ENCODE results near the gene STARD10.

Gene STARD10

DNA sequence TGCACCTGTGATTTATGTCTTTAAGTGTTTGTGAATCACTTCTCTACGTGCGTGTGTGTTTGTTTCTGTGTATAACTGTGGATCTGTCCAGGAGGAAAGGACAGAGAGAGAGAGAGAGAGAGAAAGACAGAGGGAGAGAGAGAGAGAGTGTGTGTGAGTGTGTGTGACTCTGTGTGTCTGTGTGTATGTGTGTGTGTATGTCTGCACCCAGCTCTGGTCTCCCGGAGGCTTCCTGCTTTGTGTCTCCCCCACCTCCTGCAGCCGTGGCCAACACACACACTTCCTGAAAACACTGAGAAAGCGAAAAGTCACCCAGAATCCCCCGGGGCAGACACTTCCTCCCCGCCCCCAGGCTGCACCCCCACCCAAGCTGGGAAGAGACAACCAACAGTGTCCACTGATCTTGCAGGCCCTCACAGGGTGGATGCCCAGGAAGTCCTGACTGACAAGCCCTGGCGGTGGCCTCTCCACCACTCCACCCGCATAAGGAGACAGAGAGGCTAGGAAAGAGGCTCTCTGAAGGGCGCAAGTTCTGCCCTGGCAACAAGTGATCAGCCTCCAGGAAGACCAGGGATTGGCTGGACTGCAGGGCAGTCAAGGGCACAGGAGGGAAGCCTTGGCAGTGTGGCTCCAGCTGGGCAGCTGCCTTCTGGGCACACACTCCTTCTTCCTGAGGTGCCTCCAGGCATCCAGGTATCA lies 71.6 kb downstream of the STARD10 start:
- peak; percentile 85 for DNase-seq

DNA sequence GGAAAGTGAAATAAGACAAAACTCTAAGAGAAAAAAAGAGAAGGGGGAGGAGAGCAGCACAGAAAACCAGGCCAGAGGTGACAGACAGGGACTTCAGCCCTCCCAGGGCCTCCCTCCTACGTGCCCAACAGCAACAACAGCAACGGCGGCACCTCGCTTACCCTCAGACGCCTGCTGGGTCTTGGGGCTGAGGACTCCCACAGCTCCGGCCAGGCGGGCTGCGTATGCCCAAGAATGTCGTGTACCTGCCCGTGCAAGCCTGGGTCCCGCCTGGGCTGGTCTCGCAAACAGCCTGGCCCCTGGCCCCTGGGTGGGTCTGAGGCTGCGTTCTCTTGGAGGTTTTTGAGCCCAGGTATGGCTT lies 72.2 kb downstream of the STARD10 start:
- peak; percentile 48 for DNase-seq

DNA sequence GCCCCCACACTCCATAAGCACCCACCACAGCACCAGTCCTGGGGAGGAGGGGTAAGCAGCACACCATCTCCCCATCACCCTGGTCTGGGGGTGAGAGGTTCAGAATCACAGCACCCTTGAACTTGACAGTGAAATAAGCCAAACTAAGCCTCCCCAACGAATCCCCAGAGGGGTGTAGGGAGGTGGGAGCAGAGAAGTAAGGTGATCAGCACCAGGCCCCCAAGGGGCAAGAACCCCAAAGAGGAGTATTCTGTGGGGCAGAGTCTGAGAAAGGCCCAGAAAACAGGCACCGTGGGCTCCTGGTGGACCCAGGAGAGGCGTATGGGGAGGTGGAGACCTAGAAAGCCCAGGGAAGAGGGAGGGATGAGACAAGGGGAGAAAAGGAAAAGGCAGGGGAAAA lies 72.6 kb downstream of the STARD10 start:
- DNase-seq, result no peak

DNA sequence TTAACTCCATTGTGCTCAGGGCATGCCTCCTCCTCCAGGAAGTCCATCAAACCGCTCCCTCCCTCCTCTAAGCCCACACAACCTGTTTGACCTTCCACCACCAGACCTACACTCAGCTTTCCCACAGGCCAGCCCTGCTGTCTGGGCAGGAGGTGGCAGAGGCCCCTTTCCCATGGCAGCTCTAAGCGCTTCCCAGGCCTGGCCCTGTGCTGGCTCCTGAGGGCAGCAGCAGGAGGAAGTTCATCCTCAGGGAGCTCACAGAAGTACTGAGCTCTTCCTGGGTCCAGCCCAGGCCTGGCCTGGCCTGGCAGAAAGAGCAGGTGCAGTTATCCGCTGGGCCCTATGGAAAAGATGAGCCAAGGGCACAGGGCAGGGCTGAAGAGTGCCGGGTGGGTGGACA lies 73.1 kb downstream of the STARD10 start:
- no peak for DNase-seq

DNA sequence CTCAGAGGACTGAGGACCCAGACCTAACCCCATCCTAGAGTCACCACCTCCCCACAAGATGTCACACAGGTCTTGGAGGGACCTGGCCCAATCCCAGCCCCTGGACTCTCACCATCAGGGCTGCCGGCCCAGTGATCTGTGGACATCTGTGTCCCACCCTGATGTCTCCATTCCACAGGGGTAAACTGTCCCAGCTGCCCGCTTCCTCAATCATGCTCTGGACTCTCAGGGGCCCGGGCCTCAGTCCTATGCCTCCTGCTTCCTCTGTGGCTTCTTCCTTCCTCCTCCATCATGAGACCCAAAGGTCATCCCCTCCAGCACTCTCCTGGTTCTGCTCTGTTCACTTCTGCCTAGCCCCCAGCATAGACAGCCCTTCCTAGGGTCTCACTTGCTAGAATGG lies 73.8 kb downstream of the STARD10 start:
- no peak for DNase-seq

DNA sequence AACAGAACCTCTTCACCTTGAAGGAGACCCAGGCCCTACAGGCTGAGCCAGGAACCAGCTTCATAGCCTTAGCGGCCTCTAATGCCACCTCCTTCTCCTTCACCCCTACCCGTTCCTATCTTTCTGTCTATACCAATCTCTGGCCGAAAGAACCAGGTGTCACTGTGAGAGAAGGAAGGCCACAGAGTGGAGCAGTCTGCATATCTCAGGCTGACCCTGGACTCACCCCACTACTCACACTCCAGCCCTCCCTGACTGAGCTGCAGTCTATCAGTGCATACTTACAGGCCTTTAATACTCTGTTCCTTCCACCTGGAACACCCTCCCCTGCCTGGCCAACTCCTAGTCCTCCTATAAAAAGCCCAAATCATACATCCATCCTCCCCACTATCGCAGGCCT lies 74.3 kb downstream of the STARD10 start:
- DNase-seq, result no peak

DNA sequence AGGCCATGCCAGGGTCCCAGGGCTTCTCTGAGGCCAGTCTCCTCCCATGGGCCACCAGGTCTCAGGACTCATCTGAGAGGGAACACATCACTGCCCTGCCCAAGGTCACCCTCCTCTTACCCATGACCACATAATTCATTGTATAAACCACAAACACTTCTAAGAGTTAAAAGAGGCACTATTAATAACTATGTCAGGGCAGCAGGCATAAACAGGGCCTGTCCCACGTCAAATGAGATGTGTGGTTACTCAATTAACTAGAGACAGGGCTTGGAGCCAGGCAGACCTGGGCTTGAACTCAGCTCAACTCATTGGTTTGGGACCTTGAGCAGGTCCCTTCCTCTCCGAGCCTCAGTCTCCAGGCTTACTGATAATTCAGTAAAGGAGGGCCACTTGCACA lies 74.7 kb downstream of the STARD10 start:
- DNase-seq, result no peak

DNA sequence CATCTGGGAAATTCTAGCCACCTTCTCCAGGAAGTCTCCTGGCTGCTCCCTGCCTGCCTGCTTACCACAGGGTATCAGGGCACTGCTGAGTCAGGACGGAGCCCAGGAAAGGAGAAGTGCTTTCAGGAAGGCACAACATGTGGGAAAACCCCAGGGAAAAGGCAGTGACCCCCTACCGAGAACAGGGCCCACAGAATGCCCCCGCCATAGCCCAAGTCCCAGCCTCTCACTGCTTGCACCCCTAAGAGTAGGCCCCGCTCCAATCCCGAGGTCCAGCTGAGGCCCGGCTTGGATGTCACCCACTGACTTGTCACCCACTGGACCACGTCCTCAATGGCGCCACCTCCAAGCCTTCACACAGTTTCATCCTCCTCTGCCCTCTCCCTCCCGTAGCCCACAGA lies 75.7 kb downstream of the STARD10 start:
- DNase-seq, result no peak

DNA sequence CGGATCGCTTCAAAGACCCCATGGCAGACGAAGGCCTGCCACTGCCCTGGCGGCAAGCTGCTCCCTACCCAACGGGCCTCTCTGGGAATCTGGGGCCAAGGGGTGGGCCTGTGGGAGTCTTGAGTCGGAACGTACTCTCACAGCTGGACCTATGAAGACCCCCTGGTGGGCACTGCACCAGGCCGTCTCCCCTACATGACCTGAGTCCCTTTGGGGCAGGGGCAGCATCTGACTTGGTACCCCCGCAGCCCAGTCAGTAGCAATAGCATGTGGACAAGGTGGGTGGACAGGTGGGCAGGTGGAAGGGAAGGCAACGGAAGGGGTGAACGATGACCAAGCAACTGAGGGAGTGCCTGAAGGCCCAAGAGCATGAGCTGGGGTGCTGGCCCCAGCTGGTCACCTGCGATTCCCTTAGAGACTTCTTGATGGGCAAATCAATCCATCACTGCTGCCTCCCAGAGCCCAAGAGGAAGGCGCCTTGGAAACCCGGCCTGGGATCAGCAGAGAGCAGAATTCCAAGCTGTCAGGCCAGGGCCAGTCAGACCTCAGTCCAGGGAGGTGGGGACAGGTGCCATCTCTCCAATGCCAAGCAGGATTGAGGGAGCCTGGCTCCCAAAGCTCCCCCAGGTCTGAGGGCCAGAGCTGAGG lies 76.9 kb downstream of the STARD10 start:
- no peak for DNase-seq

DNA sequence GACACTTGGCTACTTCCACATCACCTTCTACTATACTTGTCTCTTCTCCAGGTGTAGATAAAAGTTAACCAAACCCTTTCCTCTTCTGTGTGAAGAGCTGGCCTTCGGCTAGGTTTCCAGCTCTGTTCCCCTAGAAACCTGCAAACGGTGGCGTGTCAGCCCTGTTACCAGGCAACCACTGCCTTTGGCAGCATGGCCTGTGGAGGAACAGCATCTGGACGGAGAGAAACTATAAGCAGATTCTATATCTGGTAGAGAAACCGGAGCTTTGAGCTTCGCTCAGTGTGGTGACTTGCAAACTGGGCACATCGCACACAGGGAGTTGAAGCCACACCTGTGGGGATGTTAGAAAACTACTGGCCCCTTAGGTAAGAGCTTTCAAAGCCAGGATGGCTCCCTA lies 77.6 kb downstream of the STARD10 start:
- DNase-seq, result peak; percentile 43

DNA sequence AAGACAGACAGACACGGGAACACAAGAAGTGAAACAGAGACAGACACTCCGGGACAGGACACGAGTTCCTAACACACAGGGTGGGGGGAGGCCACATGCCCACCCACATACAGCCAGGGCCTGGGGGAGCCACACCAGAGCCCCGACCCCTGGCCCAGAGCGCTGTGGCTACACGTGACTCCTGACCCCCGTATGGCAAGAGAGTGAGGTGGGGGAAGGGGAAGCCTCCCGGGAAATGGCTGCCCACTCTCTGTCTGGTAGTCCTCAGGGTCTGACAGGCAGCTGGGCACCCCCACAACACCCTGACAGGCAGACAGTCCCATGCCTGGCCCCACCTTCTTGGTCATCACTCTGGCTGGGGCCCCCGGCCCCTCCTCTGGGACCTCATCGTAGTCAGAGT lies 81.0 kb downstream of the STARD10 start:
- no peak for DNase-seq

DNA sequence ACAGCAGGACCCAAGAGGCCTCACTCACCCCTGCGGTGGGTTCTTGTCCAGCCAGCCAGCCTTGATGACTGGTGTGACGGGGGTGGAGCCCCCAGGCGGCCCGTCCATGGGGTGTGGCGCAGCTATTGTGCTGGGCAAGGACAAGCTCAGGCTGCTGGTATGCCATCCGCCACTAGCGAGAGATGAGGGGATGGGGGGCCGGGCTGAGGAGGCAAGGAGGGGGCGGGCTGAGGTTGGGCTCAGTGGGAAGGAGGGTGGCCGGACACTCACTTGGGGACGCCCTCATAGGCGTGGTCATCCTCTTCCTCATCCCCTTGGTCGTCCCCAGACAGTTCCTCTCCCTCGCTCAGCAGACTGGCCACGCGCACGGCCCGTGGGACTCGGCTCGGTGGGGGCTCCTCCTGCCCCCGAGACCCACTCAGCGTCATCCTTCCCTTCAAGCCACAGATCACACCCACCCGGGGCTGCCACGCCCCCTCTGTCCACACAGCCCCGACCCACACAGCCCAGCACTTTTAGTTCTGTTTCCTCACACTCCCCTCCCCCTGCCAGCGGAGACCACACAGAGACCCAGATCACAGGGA lies 81.6 kb downstream of the STARD10 start:
- no peak for DNase-seq

DNA sequence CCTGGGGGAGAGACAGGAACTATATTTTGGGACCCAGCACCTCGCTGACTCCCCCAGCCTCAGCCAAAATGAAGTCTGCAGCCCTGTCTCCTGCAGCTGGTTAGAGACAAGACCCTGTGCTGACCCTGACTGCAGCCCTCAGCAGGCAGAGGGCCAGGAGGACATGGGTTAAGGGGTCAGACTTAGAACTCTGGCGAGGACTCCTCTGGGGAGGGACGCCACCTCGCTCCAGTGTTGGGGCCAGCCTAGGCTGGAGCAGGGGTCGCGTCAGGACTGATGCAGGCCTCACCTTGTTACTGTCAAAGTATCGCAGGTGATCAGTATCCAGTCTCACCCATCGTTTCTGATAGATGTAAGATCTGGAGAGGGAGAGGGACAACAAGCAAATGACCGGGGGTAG lies 82.7 kb downstream of the STARD10 start:
- no peak for DNase-seq

DNA sequence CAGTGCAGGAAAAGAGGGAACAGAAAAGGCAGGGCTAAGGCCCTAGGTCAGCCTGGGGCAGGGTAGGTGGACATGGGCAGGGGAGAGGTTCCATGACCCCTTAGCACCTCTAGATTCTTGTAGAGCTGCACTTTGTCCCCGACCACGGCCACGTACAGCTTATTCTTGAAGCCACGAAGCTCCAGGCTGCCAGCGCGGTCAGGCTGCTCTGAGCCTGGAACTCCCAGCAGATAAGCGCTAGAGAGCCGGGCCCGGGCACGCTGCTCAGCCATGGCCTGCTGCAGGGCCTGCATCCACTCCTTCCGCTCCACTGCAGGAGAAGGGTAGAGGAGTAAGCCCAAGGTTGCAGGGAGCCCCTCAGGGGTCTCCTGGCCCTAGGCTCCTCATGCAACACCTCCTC lies 83.6 kb downstream of the STARD10 start:
- DNase-seq, result no peak

DNA sequence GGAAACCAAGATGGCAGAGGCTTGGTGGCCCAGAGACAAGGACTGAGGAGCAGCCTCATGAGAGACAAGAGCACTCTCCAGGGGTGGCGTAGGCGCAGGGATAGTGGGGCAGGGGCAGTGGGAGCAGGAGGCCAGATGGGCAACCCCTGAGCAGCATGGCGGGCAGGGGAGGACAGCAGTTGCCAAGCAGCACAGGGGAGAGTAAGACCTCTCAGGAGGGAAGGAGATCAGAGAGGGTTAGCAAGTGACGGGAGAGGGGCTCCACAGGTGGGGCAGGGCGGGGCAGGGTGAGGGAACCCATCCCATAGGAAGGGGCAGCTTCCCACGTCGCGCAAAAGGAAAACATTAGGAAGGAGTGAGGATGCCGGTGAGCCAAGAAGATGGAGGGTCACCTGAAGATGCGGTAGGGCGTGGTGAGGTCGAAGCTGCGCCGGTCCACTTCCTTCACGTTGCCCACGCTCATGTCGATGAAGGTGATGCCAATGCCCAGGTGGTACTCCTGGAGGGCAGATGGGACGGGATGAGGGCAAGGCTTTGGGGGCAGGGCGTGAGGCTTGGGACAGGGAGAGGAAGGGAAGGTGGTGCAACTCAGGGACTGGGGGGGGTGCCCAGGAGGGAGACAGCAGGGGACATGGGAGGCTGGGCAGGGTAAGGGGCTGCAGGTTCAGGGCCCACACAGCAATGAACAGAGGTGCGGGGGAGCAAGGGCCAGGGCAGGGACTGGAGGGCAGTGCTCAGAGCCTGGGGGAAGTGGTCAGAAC lies 84.2 kb downstream of the STARD10 start:
- DNase-seq, result no peak

DNA sequence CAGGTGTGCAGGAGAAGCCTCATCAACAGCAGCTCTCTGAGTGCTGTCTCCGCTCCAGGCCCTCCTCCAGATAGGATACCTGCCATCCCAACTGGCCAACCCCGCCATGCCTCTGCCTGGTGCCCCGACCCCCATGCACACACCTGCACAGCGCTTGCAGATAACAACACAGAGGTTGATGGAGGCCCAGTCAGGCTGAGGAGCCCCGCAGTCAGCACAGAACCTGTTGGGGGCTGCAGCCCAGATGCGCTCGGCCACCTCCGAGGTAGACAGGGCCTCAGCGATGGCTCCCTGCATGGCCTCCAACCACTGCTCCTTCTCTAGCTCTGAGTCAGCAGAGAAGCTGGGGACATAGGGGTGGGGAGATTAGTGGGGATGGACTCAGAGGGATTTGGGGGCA lies 86.8 kb downstream of the STARD10 start:
- no peak for DNase-seq

DNA sequence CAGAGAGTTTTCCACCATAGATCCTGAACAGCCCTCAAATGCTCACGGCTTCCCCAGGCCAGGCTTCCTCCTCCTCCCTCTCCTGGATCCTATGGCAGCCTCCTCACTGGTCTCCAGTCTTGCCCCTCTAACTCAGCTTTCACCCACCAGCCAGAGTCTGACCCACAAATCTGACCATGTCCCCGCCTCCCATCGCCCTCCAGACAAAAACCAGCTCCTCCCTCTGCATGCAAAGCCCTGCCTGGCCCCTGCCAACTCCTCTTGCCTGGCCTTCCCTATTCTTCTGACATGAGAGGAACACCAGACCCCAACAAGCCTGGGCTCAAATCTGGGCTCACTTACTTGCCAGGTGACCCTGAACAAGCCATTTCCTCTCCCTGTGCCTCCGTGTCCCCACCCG lies 87.3 kb downstream of the STARD10 start:
- no peak for DNase-seq

DNA sequence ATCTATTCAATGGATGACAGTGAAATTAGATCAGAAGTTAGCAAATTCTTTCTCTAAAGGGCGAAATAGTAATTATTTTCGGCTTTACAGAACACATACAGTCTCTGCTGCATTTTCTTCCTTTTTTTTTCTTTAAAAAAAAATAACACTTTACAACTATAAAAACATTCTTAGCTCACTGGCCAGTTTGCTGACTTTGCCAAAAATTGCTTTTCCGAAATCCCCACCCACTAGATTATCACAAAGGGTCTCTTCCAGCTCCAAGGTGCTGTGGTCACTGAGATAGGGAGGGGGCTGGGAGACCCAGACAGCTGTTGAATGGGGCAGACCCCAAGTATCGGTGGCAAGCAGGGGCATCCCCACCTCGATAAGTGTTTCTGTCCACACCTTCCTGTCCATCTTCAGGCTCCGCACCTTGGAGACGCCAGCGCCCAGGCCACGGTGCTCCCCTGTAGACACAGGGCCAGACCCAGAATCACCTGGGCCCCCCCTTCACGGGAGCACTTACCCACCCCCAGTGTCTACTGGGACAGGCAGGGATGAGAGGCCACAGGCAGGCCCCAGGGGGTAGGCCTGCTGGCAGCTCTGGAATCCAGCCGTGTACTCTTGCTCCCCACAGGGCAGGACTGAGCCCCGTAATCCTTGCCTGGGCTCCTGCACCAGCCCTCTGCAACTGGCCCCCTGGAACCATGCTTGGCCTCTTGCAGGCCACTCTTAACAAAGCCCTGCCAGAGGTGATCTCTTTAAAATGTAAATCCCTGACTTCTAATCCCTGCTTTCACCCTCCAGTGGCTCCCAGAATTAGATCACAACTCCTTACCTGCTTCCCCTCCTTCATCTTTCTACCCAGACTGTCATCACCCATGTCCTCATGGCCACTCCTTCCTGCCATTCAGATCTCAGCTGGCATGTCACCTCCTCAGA lies 88.1 kb downstream of the STARD10 start:
- no peak for DNase-seq

DNA sequence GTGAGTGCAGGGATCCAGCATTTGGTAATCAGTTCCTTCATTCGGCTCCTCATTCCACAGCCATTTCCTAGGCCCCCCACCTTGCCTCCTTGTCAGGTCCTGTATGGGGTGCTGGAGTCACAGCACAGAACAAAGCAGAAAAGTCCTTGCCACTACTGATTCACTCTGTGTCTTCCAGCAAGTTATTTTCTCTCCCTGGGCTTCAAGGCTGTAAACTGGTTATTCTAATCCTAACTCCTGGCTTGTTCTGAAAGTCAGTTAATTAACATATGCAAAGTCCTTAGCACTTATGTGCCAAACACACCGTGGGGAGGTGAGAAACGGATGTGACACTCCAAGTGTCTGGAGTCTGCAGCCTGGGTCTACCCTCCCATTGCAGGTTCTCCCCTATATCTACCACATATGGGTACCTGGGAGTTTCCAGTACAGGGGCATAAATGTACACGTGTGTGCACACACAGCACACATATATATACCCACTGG lies 89.0 kb downstream of the STARD10 start:
- no peak for DNase-seq
